HG03457 (cell line): Measurements from ENCODE around the gene TMEM129.

Experiments
- ATAC-seq: cut with Tn5 transposase; IDR thresholded peaks from one replicate; pipeline ENCODE4 v1.9.1; 2021; ENCODE audit warnings: moderate number of reproducible peaks; ENCODE audit not compliant: unreplicated experiment

The TMEM129 gene

GRCh38 chr4:1745165-1745564 is 24.0 kb upstream of the TMEM129 start:
- no peak for ATAC-seq

- no peak for ATAC-seq
Observed at GRCh38 chr4:1744552-1744951, 23.4 kb upstream of the TMEM129 start.

- ATAC-seq = no peak
Observed at GRCh38 chr4:1743975-1744374, 22.9 kb upstream of the TMEM129 start.

- ATAC-seq = no peak
Observed at GRCh38 chr4:1743551-1743950, 22.4 kb upstream of the TMEM129 start.

- ATAC-seq = no peak
Observed at GRCh38 chr4:1741208-1741607, 20.1 kb upstream of the TMEM129 start.

GRCh38 chr4:1740021-1740545 is 19.0 kb upstream of the TMEM129 start:
- no peak for ATAC-seq

GRCh38 chr4:1739358-1739757 is 18.2 kb upstream of the TMEM129 start:
- no peak for ATAC-seq

- ATAC-seq = no peak
Observed at GRCh38 chr4:1738410-1738809, 17.3 kb upstream of the TMEM129 start.

GRCh38 chr4:1737666-1738065 is 16.5 kb upstream of the TMEM129 start:
- ATAC-seq = no peak

- no peak for ATAC-seq
Observed at GRCh38 chr4:1736812-1737211, 15.7 kb upstream of the TMEM129 start.

- no peak for ATAC-seq
Observed at GRCh38 chr4:1735215-1735614, 14.1 kb upstream of the TMEM129 start.

GRCh38 chr4:1732911-1733310 is 11.8 kb upstream of the TMEM129 start:
- no peak for ATAC-seq

GRCh38 chr4:1731180-1731579 is 10.1 kb upstream of the TMEM129 start:
- no peak for ATAC-seq

GRCh38 chr4:1730532-1731135 is 9.5 kb upstream of the TMEM129 start:
- no peak for ATAC-seq

GRCh38 chr4:1728061-1728980 is 7.2 kb upstream of the TMEM129 start:
- no peak for ATAC-seq

- no peak for ATAC-seq
Observed at GRCh38 chr4:1727117-1728031, 6.3 kb upstream of the TMEM129 start.

GRCh38 chr4:1726146-1726934 is 5.2 kb upstream of the TMEM129 start:
- ATAC-seq = no peak

- ATAC-seq = no peak
Observed at GRCh38 chr4:1725521-1725920, 4.4 kb upstream of the TMEM129 start.

- no peak for ATAC-seq
Observed at GRCh38 chr4:1723131-1723801, 2.1 kb upstream of the TMEM129 start.
